Measurements from ENCODE around the gene SLC37A4.

The SLC37A4 gene

GRCh38 chr11:119025978-119026766 lies 4.5 kb downstream of the SLC37A4 start:
- WGBS (ENCODE audit: extremely low coverage, insufficient coverage, low lambda C conversion rate) = no CpG with 5 or more reads among the region's 16 CpGs
- H3K27me3 ChIP-seq (ENCODE audit: insufficient read depth, low read length, poor library complexity) = no peaks in the 10 kb centered on the region
- no peak overlapping the region for H4K5ac ChIP-seq (ENCODE audit: low read length)
- H3K79me1 ChIP-seq (ENCODE audit: low read length) = peaks cover 13% of the 10 kb centered on the region
- H3K4me3 ChIP-seq (ENCODE audit: low read length) = no peak overlapping the region
- DNase-seq = no peak
- no peak overlapping the region for H3K18ac ChIP-seq (ENCODE audit: low read length)
- no peak overlapping the region for H3K56ac ChIP-seq (ENCODE audit: low read length)
- H2BK120ac ChIP-seq (ENCODE audit: low read depth, low read length) = no peak overlapping the region
- H3K36me3 ChIP-seq (ENCODE audit: control insufficient read depth, insufficient read depth, low read length) = peaks cover 2% of the 10 kb centered on the region
- H3K4ac ChIP-seq (ENCODE audit: low read depth, low read length) = no peak overlapping the region
- no peak overlapping the region for H2BK15ac ChIP-seq (replicated peaks; ENCODE audit: low read depth)
- H2BK5ac ChIP-seq (ENCODE audit: low read length) = no peak overlapping the region
- H4K8ac ChIP-seq (ENCODE audit: low read depth, low read length) = no peak overlapping the region
- no peak overlapping the region for H3K27ac ChIP-seq (ENCODE audit: low read depth, low read length)
- no peak overlapping the region for H3K4me2 ChIP-seq (ENCODE audit: low read length)
- no peak overlapping the region for H3K23ac ChIP-seq (ENCODE audit: low read length)
- peaks cover 3% of the 10 kb centered on the region for H3K79me2 ChIP-seq (ENCODE audit: control insufficient read depth, insufficient read depth, low read length)
- peaks cover 15% of the 10 kb centered on the region for H3K4me1 ChIP-seq (ENCODE audit: control insufficient read depth, low read depth, low read length)
- H3K9ac ChIP-seq (ENCODE audit: low read length) = no peak overlapping the region
- H2AK5ac ChIP-seq (ENCODE audit: low read length) = no peak overlapping the region

DNA sequence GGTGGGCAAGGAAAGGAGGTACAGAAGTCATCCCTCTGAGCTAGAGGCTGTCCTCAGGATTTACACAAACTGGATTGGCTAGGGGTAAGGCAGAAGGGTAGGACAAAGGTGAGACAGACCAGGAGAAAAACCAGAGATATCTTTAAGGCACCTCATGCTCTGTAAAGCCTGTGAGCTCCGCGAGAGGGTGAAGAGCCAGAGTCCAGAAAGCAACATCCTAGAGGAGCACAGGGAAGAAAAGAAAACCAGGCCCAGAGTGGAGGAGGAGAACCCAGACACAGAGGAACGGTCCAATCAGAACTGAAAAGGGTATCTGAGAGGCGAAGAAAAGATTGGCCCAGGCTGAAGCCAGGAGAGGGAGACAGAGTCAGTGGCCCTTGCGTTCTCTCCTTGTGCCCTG lies 5.1 kb downstream of the SLC37A4 start:
- WGBS (ENCODE audit: extremely low coverage, insufficient coverage, low lambda C conversion rate) = no CpG with 5 or more reads among the region's 5 CpGs

GRCh38 chr11:119025099-119025473 lies 5.6 kb downstream of the SLC37A4 start:
- no peak overlapping the region for H3K4me3 ChIP-seq (ENCODE audit: low read length)
- no peak overlapping the region for H3K27ac ChIP-seq (ENCODE audit: low read depth, low read length)
- H2BK5ac ChIP-seq (ENCODE audit: low read length) = no peak overlapping the region
- H4K8ac ChIP-seq (ENCODE audit: low read depth, low read length) = no peak overlapping the region
- H3K23ac ChIP-seq (ENCODE audit: low read length) = no peak overlapping the region
- no peak overlapping the region for H4K5ac ChIP-seq (ENCODE audit: low read length)
- no peak for DNase-seq
- H2BK15ac ChIP-seq (replicated peaks; ENCODE audit: low read depth) = no peak overlapping the region
- no peak overlapping the region for H2BK120ac ChIP-seq (ENCODE audit: low read depth, low read length)
- no peak overlapping the region for H3K4me2 ChIP-seq (ENCODE audit: low read length)
- no peak overlapping the region for H3K4ac ChIP-seq (ENCODE audit: low read depth, low read length)
- H3K79me2 ChIP-seq (ENCODE audit: control insufficient read depth, insufficient read depth, low read length) = peaks cover 7% of the 10 kb centered on the region
- H3K18ac ChIP-seq (ENCODE audit: low read length) = no peak overlapping the region
- H3K79me1 ChIP-seq (ENCODE audit: low read length) = peaks cover 15% of the 10 kb centered on the region
- H3K27me3 ChIP-seq (ENCODE audit: insufficient read depth, low read length, poor library complexity) = no peaks in the 10 kb centered on the region
- H3K9ac ChIP-seq (ENCODE audit: low read length) = no peak overlapping the region
- H2AK5ac ChIP-seq (ENCODE audit: low read length) = no peak overlapping the region
- H3K36me3 ChIP-seq (ENCODE audit: control insufficient read depth, insufficient read depth, low read length) = peaks cover 2% of the 10 kb centered on the region
- H3K4me1 ChIP-seq (ENCODE audit: control insufficient read depth, low read depth, low read length) = peaks cover 16% of the 10 kb centered on the region
- no CpG with 5 or more reads among the region's 5 CpGs for WGBS (ENCODE audit: extremely low coverage, insufficient coverage, low lambda C conversion rate)
- no peak overlapping the region for H3K56ac ChIP-seq (ENCODE audit: low read length)

More for the DNA sequence above, 5.1 kb downstream of the SLC37A4 start:
- Histone ChIP-seq H3K4me3 (ENCODE audit: low read length) (no peak overlapping the region), H2BK120ac (ENCODE audit: low read depth, low read length) (no peak overlapping the region), H3K4me1 (ENCODE audit: control insufficient read depth, low read depth, low read length) (peaks cover 15% of the 10 kb centered on the region), H4K8ac (ENCODE audit: low read depth, low read length) (no peak overlapping the region), H3K27ac (ENCODE audit: low read depth, low read length) (no peak overlapping the region), H3K9ac (ENCODE audit: low read length) (no peak overlapping the region), H2BK5ac (ENCODE audit: low read length) (no peak overlapping the region), H3K4me2 (ENCODE audit: low read length) (no peak overlapping the region), H4K5ac (ENCODE audit: low read length) (no peak overlapping the region), H3K79me1 (ENCODE audit: low read length) (peaks cover 14% of the 10 kb centered on the region), H3K4ac (ENCODE audit: low read depth, low read length) (no peak overlapping the region), H3K23ac (ENCODE audit: low read length) (no peak overlapping the region), H3K18ac (ENCODE audit: low read length) (no peak overlapping the region), H3K36me3 (ENCODE audit: control insufficient read depth, insufficient read depth, low read length) (peaks cover 2% of the 10 kb centered on the region), H2BK15ac (replicated peaks; ENCODE audit: low read depth) (no peak overlapping the region), H3K56ac (ENCODE audit: low read length) (no peak overlapping the region), H3K27me3 (ENCODE audit: insufficient read depth, low read length, poor library complexity) (no peaks in the 10 kb centered on the region), H2AK5ac (ENCODE audit: low read length) (no peak overlapping the region), H3K79me2 (ENCODE audit: control insufficient read depth, insufficient read depth, low read length) (peaks cover 5% of the 10 kb centered on the region)
- DNase-seq = no peak

DNA sequence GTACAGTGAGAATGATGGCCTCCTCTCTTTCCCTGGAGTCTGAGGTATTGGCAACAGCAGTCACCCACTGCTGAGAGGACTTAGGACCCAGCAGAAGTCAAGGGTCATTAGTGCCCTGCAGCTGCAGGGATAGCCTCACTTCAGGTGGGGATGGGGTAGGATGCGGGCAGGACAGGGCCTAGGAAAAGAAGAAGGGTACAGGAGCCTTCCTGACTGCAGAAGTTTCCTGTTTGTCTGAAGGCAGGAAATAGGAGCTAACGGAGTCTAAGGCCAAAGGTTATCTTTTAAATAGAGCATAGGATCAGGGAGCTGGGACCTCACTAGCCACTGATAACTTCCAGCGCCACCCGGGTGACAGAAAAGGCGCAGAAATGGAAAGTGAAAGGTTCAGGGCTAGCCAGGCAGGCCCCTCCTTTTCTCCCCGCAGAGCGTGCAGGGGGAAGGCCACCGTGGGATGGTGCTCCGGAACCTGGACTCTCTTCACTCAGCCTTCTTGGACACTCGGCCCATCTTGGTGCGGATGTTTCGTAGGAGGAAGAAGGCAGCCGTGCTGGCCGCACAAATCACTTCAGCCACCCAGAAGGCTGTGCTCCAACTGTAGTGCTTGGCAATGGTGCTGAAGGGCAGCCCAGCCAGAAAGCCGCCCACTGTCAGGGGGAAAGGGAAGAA lies 6.1 kb downstream of the SLC37A4 start:
- H3K36me3 ChIP-seq (ENCODE audit: control insufficient read depth, insufficient read depth, low read length) = peaks cover 2% of the 10 kb centered on the region
- no CpG with 5 or more reads among the region's 15 CpGs for WGBS (ENCODE audit: extremely low coverage, insufficient coverage, low lambda C conversion rate)
- no peak overlapping the region for H3K4me2 ChIP-seq (ENCODE audit: low read length)
- H3K4me1 ChIP-seq (ENCODE audit: control insufficient read depth, low read depth, low read length) = peaks cover 18% of the 10 kb centered on the region
- peaks cover 12% of the 10 kb centered on the region for H3K79me2 ChIP-seq (ENCODE audit: control insufficient read depth, insufficient read depth, low read length)
- no peak overlapping the region for H3K18ac ChIP-seq (ENCODE audit: low read length)
- H3K79me1 ChIP-seq (ENCODE audit: low read length) = peaks cover 17% of the 10 kb centered on the region
- DNase-seq = peak; percentile 34
- H3K9ac ChIP-seq (ENCODE audit: low read length) = no peak overlapping the region
- H2BK5ac ChIP-seq (ENCODE audit: low read length) = no peak overlapping the region
- no peak overlapping the region for H4K8ac ChIP-seq (ENCODE audit: low read depth, low read length)
- H3K27me3 ChIP-seq (ENCODE audit: insufficient read depth, low read length, poor library complexity) = no peaks in the 10 kb centered on the region
- H4K5ac ChIP-seq (ENCODE audit: low read length) = no peak overlapping the region
- no peak overlapping the region for H2AK5ac ChIP-seq (ENCODE audit: low read length)
- H3K27ac ChIP-seq (ENCODE audit: low read depth, low read length) = no peak overlapping the region
- H3K4me3 ChIP-seq (ENCODE audit: low read length) = no peak overlapping the region
- H3K23ac ChIP-seq (ENCODE audit: low read length) = no peak overlapping the region
- no peak overlapping the region for H2BK15ac ChIP-seq (replicated peaks; ENCODE audit: low read depth)
- H3K56ac ChIP-seq (ENCODE audit: low read length) = no peak overlapping the region
- H3K4ac ChIP-seq (ENCODE audit: low read depth, low read length) = no peak overlapping the region
- H2BK120ac ChIP-seq (ENCODE audit: low read depth, low read length) = no peak overlapping the region

- no peak overlapping the region for H3K27ac ChIP-seq (ENCODE audit: low read depth, low read length)
Measured at GRCh38 chr11:119023741-119024140, 6.9 kb downstream of the SLC37A4 start.

More at GRCh38 chr11:119023741-119024140, 6.9 kb downstream of the SLC37A4 start:
- H3K4ac ChIP-seq (ENCODE audit: low read depth, low read length) = no peak overlapping the region
- H3K79me2 ChIP-seq (ENCODE audit: control insufficient read depth, insufficient read depth, low read length) = peaks cover 19% of the 10 kb centered on the region
- no peak overlapping the region for H3K18ac ChIP-seq (ENCODE audit: low read length)
- H2BK15ac ChIP-seq (replicated peaks; ENCODE audit: low read depth) = no peak overlapping the region
- H3K27me3 ChIP-seq (ENCODE audit: insufficient read depth, low read length, poor library complexity) = no peaks in the 10 kb centered on the region
- H3K4me3 ChIP-seq (ENCODE audit: low read length) = no peak overlapping the region
- H3K79me1 ChIP-seq (ENCODE audit: low read length) = peaks cover 15% of the 10 kb centered on the region
- no peak overlapping the region for H3K9ac ChIP-seq (ENCODE audit: low read length)
- no peak overlapping the region for H4K5ac ChIP-seq (ENCODE audit: low read length)
- peak; percentile 78 for DNase-seq
- H2BK5ac ChIP-seq (ENCODE audit: low read length) = no peak overlapping the region
- H2AK5ac ChIP-seq (ENCODE audit: low read length) = no peak overlapping the region
- no peak overlapping the region for H4K8ac ChIP-seq (ENCODE audit: low read depth, low read length)
- no peak overlapping the region for H3K4me2 ChIP-seq (ENCODE audit: low read length)
- H2BK120ac ChIP-seq (ENCODE audit: low read depth, low read length) = no peak overlapping the region
- H3K4me1 ChIP-seq (ENCODE audit: control insufficient read depth, low read depth, low read length) = peaks cover 12% of the 10 kb centered on the region
- no peak overlapping the region for H3K23ac ChIP-seq (ENCODE audit: low read length)
- H3K36me3 ChIP-seq (ENCODE audit: control insufficient read depth, insufficient read depth, low read length) = peaks cover 2% of the 10 kb centered on the region
- H3K56ac ChIP-seq (ENCODE audit: low read length) = no peak overlapping the region
